ENCODE results near the gene SAMD10.

The SAMD10 gene

DNA sequence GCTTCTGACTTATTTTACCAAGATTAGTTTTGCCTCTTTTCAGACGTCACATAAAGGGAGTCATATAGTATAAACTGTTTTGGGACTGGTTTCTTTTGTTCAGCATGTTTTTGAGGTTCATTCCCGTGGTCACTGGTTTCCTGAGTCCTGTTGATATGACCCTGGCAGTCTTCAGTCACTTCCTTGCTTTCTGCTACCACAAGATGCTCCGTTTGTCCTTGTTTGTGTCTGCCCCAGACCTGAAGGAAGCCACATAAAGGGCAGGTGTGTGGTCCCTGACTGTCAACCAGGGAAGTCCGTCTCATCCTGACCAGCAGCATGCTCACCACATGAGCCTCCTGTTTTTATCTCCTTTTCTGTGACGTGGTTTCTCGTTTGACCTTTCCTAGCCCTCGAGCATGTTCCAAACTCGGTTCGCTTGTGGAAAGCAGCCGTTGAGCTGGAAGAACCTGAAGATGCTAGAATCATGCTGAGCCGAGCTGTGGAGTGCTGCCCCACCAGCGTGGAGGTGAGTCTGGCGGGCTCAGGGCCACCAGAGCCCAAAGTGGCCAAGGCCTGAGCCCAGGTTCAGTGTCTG, 30.5 kb upstream of the SAMD10 start:
- no peak overlapping the region for H3K27ac ChIP-seq
- TF ChIP-seq CTCF (IDR thresholded peaks at IDR 0.05), result no peak
- TF ChIP-seq ZFX (IDR thresholded peaks at IDR 0.05; ENCODE audit: borderline replicate concordance), result no peak

DNA sequence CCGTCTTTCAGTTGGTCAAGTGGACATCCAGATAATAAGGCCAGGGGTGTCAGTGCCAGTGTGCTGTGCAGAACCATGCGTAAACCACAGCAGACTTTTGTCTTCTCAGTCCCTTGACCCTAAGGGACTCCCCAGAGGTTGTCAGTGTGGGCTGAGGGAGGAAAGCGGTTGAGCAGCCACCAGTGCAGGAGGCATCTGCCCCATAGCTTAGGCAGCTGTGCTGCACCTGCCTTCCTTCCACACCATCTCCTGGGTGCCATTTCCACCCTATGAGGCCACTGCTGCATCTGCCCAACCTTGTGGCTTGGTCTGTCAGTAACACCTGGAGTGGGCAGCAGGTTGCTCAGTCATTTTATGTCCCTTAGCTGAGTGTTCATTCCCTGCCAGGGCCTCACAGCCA, 27.5 kb upstream of the SAMD10 start:
- TF ChIP-seq CTCF (IDR thresholded peaks at IDR 0.05) (no peak), ZFX (IDR thresholded peaks at IDR 0.05; ENCODE audit: borderline replicate concordance) (no peak)
- no peak overlapping the region for H3K27ac ChIP-seq

GRCh38 chr20:64006490-64006889, 27.0 kb upstream of the SAMD10 start:
- TF ChIP-seq CTCF (IDR thresholded peaks at IDR 0.05), result no peak
- no peak for TF ChIP-seq ZFX (IDR thresholded peaks at IDR 0.05; ENCODE audit: borderline replicate concordance)
- no peak overlapping the region for H3K27ac ChIP-seq

DNA sequence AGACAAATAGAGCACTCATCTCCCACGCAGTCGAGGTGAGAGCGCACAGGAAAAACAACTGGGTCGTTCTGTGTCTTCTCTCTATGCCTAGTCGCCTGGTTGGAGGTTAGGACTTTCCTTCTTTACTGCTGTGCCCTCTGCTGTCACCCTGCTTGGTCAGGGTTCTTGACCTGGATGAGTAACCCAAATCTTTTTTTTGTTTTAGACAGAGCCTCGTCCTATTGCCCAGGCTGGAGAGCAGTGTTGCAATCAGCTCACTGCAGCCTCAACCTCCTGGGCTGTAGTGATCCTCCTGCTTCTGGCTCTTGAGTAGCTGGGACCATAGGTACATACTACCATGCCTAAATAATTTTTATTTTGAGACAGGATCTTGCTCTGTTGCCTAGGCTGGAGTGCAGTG, 26.0 kb upstream of the SAMD10 start:
- TF ChIP-seq CTCF (IDR thresholded peaks at IDR 0.05) (no peak), ZFX (IDR thresholded peaks at IDR 0.05; ENCODE audit: borderline replicate concordance) (no peak)
- no peak overlapping the region for H3K27ac ChIP-seq

DNA sequence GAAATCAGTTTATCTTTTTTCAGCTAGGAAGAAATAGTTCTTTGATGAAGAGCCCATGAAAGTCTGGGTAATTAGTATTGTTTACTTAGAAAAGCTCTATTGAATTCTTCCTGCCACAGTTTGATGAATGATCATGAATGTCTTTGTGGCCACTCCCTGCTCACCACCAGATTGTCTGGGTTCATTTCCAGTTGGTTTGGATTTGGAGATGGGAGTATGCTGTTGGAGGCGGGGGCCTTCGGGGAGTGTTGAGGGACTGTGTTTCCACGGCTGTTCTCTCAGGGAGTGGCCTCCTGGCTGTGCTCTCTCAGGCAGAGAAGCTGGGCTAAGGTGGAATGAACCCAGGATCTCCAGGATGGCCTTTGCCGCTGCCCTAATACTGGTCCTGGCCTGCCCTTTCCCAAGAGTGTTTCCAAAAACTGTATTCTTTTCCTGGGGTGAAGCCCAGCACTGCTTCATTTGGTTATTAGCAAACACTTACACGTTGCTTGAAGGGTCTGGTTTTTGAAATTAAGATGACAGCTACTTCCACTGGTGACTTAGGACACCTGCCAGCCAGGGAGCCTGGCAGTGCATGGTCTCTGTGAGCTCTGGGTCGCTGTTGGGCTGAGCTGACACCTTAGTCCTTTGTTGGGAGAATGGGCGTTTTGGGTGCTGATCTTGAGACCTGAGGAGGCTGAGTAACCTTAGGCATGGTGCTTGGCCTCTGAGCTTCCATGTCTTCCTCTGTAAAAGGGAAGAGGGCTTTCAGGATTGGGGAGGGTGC, 24.7 kb upstream of the SAMD10 start:
- H3K27ac ChIP-seq, result no peak overlapping the region
- TF ChIP-seq CTCF (IDR thresholded peaks at IDR 0.05) (no peak), ZFX (IDR thresholded peaks at IDR 0.05; ENCODE audit: borderline replicate concordance) (no peak)

GRCh38 chr20:64001607-64002011, 22.2 kb upstream of the SAMD10 start:
- no peak overlapping the region for H3K27ac ChIP-seq

More at GRCh38 chr20:64001607-64002011, 22.2 kb upstream of the SAMD10 start:
- TF ChIP-seq ZFX (IDR thresholded peaks at IDR 0.05; ENCODE audit: borderline replicate concordance) (no peak), CTCF (IDR thresholded peaks at IDR 0.05) (no peak)

All from 22Rv1 (cell line).